ENCODE data around the gene ZNF487.
"Not testable (repeated sequence)": the region's sequence is repeated elsewhere in the genome, so short reads cannot be mapped to it uniquely, and the experiment has no call there.

- not testable (repeated sequence) for TF ChIP-seq CTCF (conservative IDR thresholded peaks at IDR 0.05 in 1 of 2, IDR thresholded peaks at IDR 0.05 in 1 of 2; ENCODE audit: low read depth in 1 of 2, low read length in 2 of 2); EZH2 (IDR thresholded peaks at IDR 0.05; ENCODE audit: low read length, missing control alignments)
Observed at GRCh38 chr10:43421944-43422343, 15.0 kb upstream of the ZNF487 start.
